Activated T-cell treated with anti-CD3 and anti-CD28 coated beads for 24 hours (primary cell): ENCODE results near the gene SCD5.
"Not testable (repeated sequence)": the region's sequence is repeated elsewhere in the genome, so short reads cannot be mapped to it uniquely, and the experiment has no call there.

Experiments used
- DNase-seq: peaks from one replicate; pipeline ENCODE4 v3.0.0-alpha.2; 2020; ENCODE audit warnings: low read depth

SCD5 gene

GRCh38 chr4:82798168-82799005 is at the start of gene SCD5:
Gene SCD5, minus strand, starts transcription at chr4:82798796. Its CDS starts 259 bp downstream, at chr4:82798537.
- peak; percentile 41 for DNase-seq

- no peak for DNase-seq
These were observed 44.0 kb upstream of the SCD5 start for GRCh38 chr4:82842593-82842992.

GRCh38 chr4:82839624-82840023 is 41.0 kb upstream of the SCD5 start:
- DNase-seq = no peak

- DNase-seq = no peak
These were observed 35.2 kb upstream of the SCD5 start for GRCh38 chr4:82833696-82834313.

GRCh38 chr4:82833060-82833459 is 34.5 kb upstream of the SCD5 start:
- DNase-seq = not testable (repeated sequence)

- DNase-seq = no peak
These were observed 26.8 kb upstream of the SCD5 start for GRCh38 chr4:82825425-82825824.

GRCh38 chr4:82823062-82823461 is 24.5 kb upstream of the SCD5 start:
- no peak for DNase-seq

GRCh38 chr4:82820689-82821088 is 22.1 kb upstream of the SCD5 start:
- DNase-seq = no peak

GRCh38 chr4:82818664-82819662 is 20.4 kb upstream of the SCD5 start:
- no peak for DNase-seq

- not testable (repeated sequence) for DNase-seq
These were observed 18.3 kb upstream of the SCD5 start for GRCh38 chr4:82816874-82817273.

- no peak for DNase-seq
These were observed 15.4 kb upstream of the SCD5 start for GRCh38 chr4:82814034-82814433.

- DNase-seq = no peak
These were observed 13.3 kb upstream of the SCD5 start for GRCh38 chr4:82811838-82812341.

GRCh38 chr4:82811392-82811791 is 12.8 kb upstream of the SCD5 start:
- no peak for DNase-seq

GRCh38 chr4:82810176-82810575 is 11.6 kb upstream of the SCD5 start:
- DNase-seq = no peak

GRCh38 chr4:82809619-82810018 is 11.0 kb upstream of the SCD5 start:
- no peak for DNase-seq

- no peak for DNase-seq
These were observed 5.2 kb upstream of the SCD5 start for GRCh38 chr4:82803746-82804145.

- DNase-seq = no peak
These were observed 4.3 kb upstream of the SCD5 start for GRCh38 chr4:82802911-82803310.

GRCh38 chr4:82801910-82802521 is 3.4 kb upstream of the SCD5 start:
- DNase-seq = no peak

- no peak for DNase-seq
These were observed 648 bp upstream of the SCD5 start for GRCh38 chr4:82799006-82799881.

- no peak for DNase-seq
These were observed 1.0 kb downstream of the SCD5 start for GRCh38 chr4:82797405-82798111.
